ENCODE measurements around the gene UXS1. TPM values are rescaled to one million over a fixed set of nuclear protein-coding genes. Genes with fewer than 3 reads are reported as not detected.

Gene UXS1
- total RNA-seq, 4 donors from 2014 or later, result 37.0 to 86.6 (median 62.5) TPM

GRCh38 chr2:106070181-106070580 is 123.9 kb downstream of the UXS1 start:
- TF ChIP-seq POLR2AphosphoS5 (IDR thresholded peaks at IDR 0.05), result no peak
- no peak for TF ChIP-seq EP300 (IDR thresholded peaks at IDR 0.05; ENCODE audit: low read depth)
- no peak for TF ChIP-seq CTCF (IDR thresholded peaks at IDR 0.05)
- no peak for TF ChIP-seq POLR2A (IDR thresholded peaks at IDR 0.05)
- in situ Hi-C loops (cut with MboI; ENCODE audit: low pct_ligation_motif_present in 1 of 4, low pct_unique_long_range_greater_than_20kb in 1 of 4, low sequenced_read_pairs in 3 of 4), result no loop called here
- no peak for DNase-seq
- H3K27me3 ChIP-seq, result peaks cover 30% of the 10 kb centered on the region
- 90 to 96% methylated on average over 4 of the region's 4 CpGs for WGBS, 2 donors (ENCODE audit: low coverage in 1 of 2)
- intact Hi-C loops (cut with DNase I; ENCODE audit: low total_unique reads), result no loop called here
- H3K27ac ChIP-seq, result no peak overlapping the region
- no peaks in the 10 kb centered on the region for H3K9me3 ChIP-seq
- H3K4me1 ChIP-seq, result peaks cover 0 to 10% (median 7%) of the 10 kb centered on the region in 4 donors
- H3K36me3 ChIP-seq, result no peaks in the 10 kb centered on the region
- no peak overlapping the region for H3K4me3 ChIP-seq

GRCh38 chr2:106068451-106068850 is 125.7 kb downstream of the UXS1 start:
- TF ChIP-seq EP300 (IDR thresholded peaks at IDR 0.05; ENCODE audit: low read depth) (no peak), POLR2AphosphoS5 (IDR thresholded peaks at IDR 0.05) (no peak), CTCF (IDR thresholded peaks at IDR 0.05) (no peak), POLR2A (IDR thresholded peaks at IDR 0.05) (no peak)
- Histone ChIP-seq H3K27me3 (peaks cover 40% of the 10 kb centered on the region), H3K9me3 (no peaks in the 10 kb centered on the region), H3K4me3 (no peak overlapping the region), H3K36me3 (no peaks in the 10 kb centered on the region), H3K27ac (no peak overlapping the region), H3K4me1 (peaks cover 0 to 12% (median 7%) of the 10 kb centered on the region in 4 donors)
- in situ Hi-C loops (cut with MboI; ENCODE audit: low pct_ligation_motif_present in 1 of 4, low pct_unique_long_range_greater_than_20kb in 1 of 4, low sequenced_read_pairs in 3 of 4), result no loop called here
- intact Hi-C loops (cut with DNase I; ENCODE audit: low total_unique reads), result no loop called here
- 75 to 79% methylated on average over 4 of the region's 4 CpGs for WGBS, 2 donors (ENCODE audit: low coverage in 1 of 2)
- no peak for DNase-seq

- Histone ChIP-seq H3K4me3 (peak overlapping the region; percentile 17 to 54 (median 36)), H3K36me3 (no peaks in the 10 kb centered on the region), H3K27me3 (peaks cover 40% of the 10 kb centered on the region), H3K4me1 (peaks cover 0 to 12% (median 7%) of the 10 kb centered on the region in 4 donors), H3K27ac (no peak overlapping the region), H3K9me3 (no peaks in the 10 kb centered on the region)
- no peak for DNase-seq
- TF ChIP-seq POLR2A (IDR thresholded peaks at IDR 0.05) (no peak), POLR2AphosphoS5 (IDR thresholded peaks at IDR 0.05) (no peak)
- WGBS, 2 donors (ENCODE audit: low coverage in 1 of 2), result 53 to 70% methylated on average over 4 to 26 of the region's 26 CpGs
- intact Hi-C loops (cut with DNase I; ENCODE audit: low total_unique reads) (no loop called here), in situ Hi-C loops (cut with MboI; ENCODE audit: low pct_ligation_motif_present in 1 of 4, low pct_unique_long_range_greater_than_20kb in 1 of 4, low sequenced_read_pairs in 3 of 4) (no loop called here)
These were observed 127.9 kb downstream of the UXS1 start for GRCh38 chr2:106065983-106066820.

GRCh38 chr2:106065268-106065982 is 128.7 kb downstream of the UXS1 start:
- no peak for DNase-seq
- in situ Hi-C loops (cut with MboI; ENCODE audit: low pct_ligation_motif_present in 1 of 4, low pct_unique_long_range_greater_than_20kb in 1 of 4, low sequenced_read_pairs in 3 of 4) (no loop called here), intact Hi-C loops (cut with DNase I; ENCODE audit: low total_unique reads) (no loop called here)
- Histone ChIP-seq H3K4me1 (peaks cover 0 to 12% (median 7%) of the 10 kb centered on the region in 4 donors), H3K4me3 (peak overlapping the region; percentile 17 to 54 (median 36)), H3K9me3 (no peaks in the 10 kb centered on the region), H3K27me3 (peaks cover 40% of the 10 kb centered on the region), H3K36me3 (no peaks in the 10 kb centered on the region), H3K27ac (no peak overlapping the region)
- TF ChIP-seq POLR2A (IDR thresholded peaks at IDR 0.05), result no peak
- no peak for TF ChIP-seq EP300 (IDR thresholded peaks at IDR 0.05; ENCODE audit: low read depth)
- no peak for TF ChIP-seq CTCF (IDR thresholded peaks at IDR 0.05)
- TF ChIP-seq POLR2AphosphoS5 (IDR thresholded peaks at IDR 0.05), result no peak
- WGBS, 2 donors (ENCODE audit: low coverage in 1 of 2), result 29 to 56% methylated on average over 3 to 36 of the region's 68 CpGs

Measured in transverse colon (tissue), 4 donors.